Fibroblast of villous mesenchyme (primary cell): Measurements from ENCODE around the gene M1AP. TPM values are rescaled to one million over a fixed set of nuclear protein-coding genes. Genes with fewer than 3 reads are reported as not detected.
A peak's percentile ranks its signal among the peaks of the same experiment; 100 is the strongest.
"Not testable (repeated sequence)": the region's sequence is repeated elsewhere in the genome, so short reads cannot be mapped to it uniquely, and the experiment has no call there.

ENCODE experiments used
- DNase-seq: peaks from one replicate; pipeline ENCODE4 v3.0.0-alpha.2; 2010; ENCODE audit warnings: low read depth
- H3K4me3 ChIP-seq: 2 replicates; pipeline ENCODE4 v1.5.1; 2011; ENCODE audit warnings: low read depth, mild to moderate bottlenecking, low read length
- CTCF ChIP-seq: IDR thresholded peaks from 2 replicates; pipeline ENCODE4 v1.5.1; 2012; ENCODE audit warnings: low read depth, mild to moderate bottlenecking, low read length; ENCODE audit not compliant: insufficient read depth
- total RNA-seq: library from RNA; depleted of rRNA; stranded (reverse); fragments of >200 nt; gene quantifications from 2 replicates; pipeline ENCODE4 v1.2.3, GENCODE V29; 2012

M1AP gene
- total RNA-seq, 1 donor: not detected

DNA sequence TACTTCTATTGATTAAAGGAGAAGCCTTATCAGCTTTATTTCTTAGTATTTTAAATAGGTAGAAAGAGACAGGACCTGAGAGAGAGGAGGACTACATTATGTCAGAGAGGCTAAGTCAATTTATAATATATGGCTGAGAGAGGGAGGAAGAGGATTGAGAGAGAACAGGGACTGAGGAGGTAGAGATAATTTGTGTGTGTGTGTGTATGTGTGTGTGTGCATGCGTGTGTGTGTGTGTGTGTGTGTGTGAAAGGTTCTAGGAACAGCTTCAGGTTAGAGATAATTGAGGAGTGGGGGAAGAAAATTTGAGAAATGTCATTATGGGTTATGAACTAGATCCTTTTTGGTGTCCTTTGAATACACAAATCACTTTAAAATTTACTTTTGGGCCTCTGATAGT lies 78.4 kb downstream of the M1AP start:
- TF ChIP-seq CTCF: no peak
- DNase-seq: no peak
- H3K4me3 ChIP-seq: no peak overlapping the region

DNA sequence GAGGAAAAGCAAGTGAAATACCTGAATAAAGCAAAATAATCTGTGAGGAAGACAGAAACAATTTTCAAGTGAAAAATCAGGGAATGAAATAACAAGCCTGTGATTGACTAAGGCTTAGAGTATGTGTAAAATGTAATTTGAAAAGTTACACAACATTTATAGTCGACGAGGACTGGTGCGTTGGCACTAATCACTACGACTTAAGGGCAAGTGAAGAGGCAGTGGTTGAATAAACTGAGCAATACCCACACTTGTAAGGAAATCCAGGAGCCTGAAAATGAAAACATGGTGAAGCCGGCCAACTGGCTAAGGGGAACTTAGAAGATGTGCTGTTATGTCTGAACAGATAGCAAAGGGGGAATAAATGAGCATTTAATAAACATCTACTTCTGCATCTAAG lies 80.2 kb downstream of the M1AP start:
- H3K4me3 ChIP-seq: no peak overlapping the region
- no peak for TF ChIP-seq CTCF
- peak; percentile 73 for DNase-seq

DNA sequence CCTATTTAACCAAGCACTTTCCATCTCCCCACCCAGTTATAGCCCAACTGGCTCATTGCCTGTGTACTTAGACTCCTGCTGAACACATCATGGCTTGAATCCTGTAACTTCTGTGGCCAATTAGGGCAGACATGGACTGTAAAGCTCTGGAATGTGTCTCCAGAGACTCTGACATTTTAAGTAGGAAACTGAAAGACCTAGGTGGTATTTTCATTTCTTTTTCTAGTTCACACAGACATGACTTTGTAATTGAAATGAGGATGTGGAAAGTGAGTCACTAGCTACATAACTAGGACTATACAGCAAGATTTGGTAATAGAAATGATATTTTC lies 81.4 kb downstream of the M1AP start:
- no peak for TF ChIP-seq CTCF
- no peak overlapping the region for H3K4me3 ChIP-seq
- DNase-seq: peak; percentile 85

- TF ChIP-seq CTCF: no peak
- no peak for DNase-seq
- no peak overlapping the region for H3K4me3 ChIP-seq
These were observed 81.9 kb downstream of the M1AP start for GRCh38 chr2:74566076-74566753.

GRCh38 chr2:74564222-74564621 lies 83.9 kb downstream of the M1AP start:
- no peak overlapping the region for H3K4me3 ChIP-seq
- TF ChIP-seq CTCF: no peak
- DNase-seq: no peak

GRCh38 chr2:74562126-74562775 lies 85.9 kb downstream of the M1AP start:
- TF ChIP-seq CTCF: no peak
- H3K4me3 ChIP-seq: no peak overlapping the region
- no peak for DNase-seq

- not testable (repeated sequence) for DNase-seq, H3K4me3 ChIP-seq
These were observed 87.1 kb downstream of the M1AP start for GRCh38 chr2:74561022-74561421.
